ES-I3 (cell line): Measurements from ENCODE around the gene STAT6.

Source experiments
- H3K36me3 ChIP-seq: 2 replicates; pipeline ENCODE4 v1.6.1; 2013; ENCODE audit warnings: mild to moderate bottlenecking, low read length, control low read depth, moderate library complexity; ENCODE audit not compliant: insufficient read depth
- H3K4me1 ChIP-seq: 2 replicates; pipeline ENCODE4 v1.6.1; 2013; ENCODE audit warnings: mild to moderate bottlenecking, control low read depth, low read length; ENCODE audit not compliant: insufficient read depth
- H3K9ac ChIP-seq: 2 replicates; pipeline ENCODE4 v1.6.1; 2013; ENCODE audit warnings: low read depth, mild to moderate bottlenecking, low read length, moderate library complexity
- H3K9me3 ChIP-seq: 2 replicates; pipeline ENCODE4 v1.6.1; 2013; ENCODE audit warnings: mild to moderate bottlenecking, low read length, moderate library complexity; ENCODE audit not compliant: control insufficient read depth, insufficient read depth

Gene STAT6, protein sequence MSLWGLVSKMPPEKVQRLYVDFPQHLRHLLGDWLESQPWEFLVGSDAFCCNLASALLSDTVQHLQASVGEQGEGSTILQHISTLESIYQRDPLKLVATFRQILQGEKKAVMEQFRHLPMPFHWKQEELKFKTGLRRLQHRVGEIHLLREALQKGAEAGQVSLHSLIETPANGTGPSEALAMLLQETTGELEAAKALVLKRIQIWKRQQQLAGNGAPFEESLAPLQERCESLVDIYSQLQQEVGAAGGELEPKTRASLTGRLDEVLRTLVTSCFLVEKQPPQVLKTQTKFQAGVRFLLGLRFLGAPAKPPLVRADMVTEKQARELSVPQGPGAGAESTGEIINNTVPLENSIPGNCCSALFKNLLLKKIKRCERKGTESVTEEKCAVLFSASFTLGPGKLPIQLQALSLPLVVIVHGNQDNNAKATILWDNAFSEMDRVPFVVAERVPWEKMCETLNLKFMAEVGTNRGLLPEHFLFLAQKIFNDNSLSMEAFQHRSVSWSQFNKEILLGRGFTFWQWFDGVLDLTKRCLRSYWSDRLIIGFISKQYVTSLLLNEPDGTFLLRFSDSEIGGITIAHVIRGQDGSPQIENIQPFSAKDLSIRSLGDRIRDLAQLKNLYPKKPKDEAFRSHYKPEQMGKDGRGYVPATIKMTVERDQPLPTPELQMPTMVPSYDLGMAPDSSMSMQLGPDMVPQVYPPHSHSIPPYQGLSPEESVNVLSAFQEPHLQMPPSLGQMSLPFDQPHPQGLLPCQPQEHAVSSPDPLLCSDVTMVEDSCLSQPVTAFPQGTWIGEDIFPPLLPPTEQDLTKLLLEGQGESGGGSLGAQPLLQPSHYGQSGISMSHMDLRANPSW

DNA sequence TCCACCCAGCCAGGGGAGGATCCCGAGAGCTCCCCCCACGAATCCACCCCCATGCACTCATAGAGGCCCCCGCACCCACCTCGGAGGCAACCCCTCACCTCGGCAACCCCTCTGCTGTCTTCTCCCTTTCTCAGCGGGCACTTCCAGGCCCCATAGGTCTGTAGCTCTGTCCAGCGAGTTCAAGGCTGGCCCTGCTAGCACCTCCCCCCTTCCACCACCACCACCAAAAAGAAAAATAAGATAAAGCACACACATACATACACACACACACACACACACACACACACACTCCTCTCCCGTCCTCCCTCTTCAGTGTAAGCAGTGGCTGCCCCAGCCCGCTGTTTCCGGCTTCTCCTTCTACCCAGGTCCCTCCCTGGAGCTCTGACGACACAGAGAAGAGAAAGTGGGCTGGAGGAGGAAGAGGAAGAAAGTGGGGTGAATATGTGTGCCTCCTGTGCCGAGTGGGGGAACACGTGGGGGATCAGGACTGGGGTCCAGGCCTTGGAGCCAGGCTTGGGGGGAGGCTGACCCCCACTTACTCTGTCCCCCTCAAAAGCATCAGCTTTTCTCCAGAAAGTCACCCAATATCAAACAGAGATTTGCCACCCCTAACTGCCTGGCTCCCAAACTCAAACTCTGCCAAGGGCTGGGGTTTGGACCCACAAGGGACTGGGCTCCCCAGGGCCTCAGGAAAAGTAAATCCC lies at the start of gene STAT6:
TSS of gene STAT6 (minus strand) at position 332 of the 704 bp plus-strand sequence. CDS start 3,084 bp downstream, outside the sequence.
- H3K9ac ChIP-seq = peak within 1 kb of the TSS; percentile 69
- no peaks in the 10 kb centered on the region for H3K9me3 ChIP-seq
- 0 out of 2 replicates have a peak, but pooled peaks cover 5% of the 10 kb centered on the region for H3K4me1 ChIP-seq
- no peaks in the 10 kb centered on the region for H3K36me3 ChIP-seq

DNA sequence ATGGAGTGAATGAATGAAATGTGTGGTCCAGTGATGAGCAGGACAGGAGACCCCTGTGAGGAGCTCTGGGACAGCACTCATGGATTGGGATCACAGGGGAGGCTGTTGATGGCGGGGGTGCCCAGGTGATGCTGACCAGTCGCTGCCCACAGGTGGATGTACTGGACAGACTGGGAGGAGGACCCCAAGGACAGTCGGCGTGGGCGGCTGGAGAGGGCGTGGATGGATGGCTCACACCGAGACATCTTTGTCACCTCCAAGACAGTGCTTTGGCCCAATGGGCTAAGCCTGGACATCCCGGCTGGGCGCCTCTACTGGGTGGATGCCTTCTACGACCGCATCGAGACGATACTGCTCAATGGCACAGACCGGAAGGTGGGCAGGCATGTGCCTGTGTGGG lies 49.6 kb upstream of the STAT6 start:
- Histone ChIP-seq H3K9ac (no peak overlapping the region), H3K9me3 (no peaks in the 10 kb centered on the region), H3K36me3 (peaks cover 20% of the 10 kb centered on the region), H3K4me1 (no peaks in the 10 kb centered on the region)

DNA sequence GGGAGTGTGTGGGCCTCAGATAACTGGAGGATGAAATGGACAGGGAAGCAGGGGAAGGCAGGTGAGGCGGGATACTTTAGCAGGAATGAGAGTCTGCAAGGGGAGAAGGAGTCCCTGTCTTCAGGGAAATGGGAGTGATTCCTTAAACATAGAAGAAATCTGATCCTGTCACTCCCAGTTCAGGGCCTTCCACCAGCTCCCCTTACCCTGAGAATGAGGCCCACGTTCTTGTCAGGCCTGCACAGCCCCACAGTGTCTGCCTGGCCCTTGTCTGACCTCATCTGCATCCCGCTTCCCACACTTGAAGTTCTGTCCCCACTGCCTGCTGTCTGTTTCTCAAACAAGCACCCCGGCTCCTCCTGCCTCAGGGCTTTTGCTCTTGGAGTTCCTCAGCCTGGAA lies 48.9 kb upstream of the STAT6 start:
- Histone ChIP-seq H3K36me3 (peaks cover 20% of the 10 kb centered on the region), H3K4me1 (no peaks in the 10 kb centered on the region), H3K9ac (no peak overlapping the region), H3K9me3 (no peaks in the 10 kb centered on the region)

DNA sequence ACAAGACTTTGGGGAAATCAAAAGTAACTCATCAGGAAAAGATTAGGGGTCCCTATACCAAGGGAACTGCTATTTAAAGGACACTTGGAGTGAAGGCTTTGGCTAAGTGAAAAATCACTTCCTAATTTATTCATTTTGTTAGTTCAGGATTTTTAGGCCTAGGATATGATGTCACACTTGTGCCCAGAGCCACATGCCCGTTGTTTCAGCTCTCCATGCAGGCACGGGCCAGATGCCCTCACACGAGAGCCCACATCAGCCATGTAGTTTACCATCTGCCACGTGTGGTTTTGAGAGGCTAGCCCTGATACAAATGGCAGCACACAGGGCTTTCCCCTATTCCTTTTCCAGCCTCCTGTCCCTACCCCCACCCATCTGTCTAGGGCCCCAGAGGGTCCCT lies 48.1 kb upstream of the STAT6 start:
- H3K36me3 ChIP-seq = peaks cover 24% of the 10 kb centered on the region
- no peaks in the 10 kb centered on the region for H3K9me3 ChIP-seq
- H3K9ac ChIP-seq = no peak overlapping the region
- no peaks in the 10 kb centered on the region for H3K4me1 ChIP-seq

DNA sequence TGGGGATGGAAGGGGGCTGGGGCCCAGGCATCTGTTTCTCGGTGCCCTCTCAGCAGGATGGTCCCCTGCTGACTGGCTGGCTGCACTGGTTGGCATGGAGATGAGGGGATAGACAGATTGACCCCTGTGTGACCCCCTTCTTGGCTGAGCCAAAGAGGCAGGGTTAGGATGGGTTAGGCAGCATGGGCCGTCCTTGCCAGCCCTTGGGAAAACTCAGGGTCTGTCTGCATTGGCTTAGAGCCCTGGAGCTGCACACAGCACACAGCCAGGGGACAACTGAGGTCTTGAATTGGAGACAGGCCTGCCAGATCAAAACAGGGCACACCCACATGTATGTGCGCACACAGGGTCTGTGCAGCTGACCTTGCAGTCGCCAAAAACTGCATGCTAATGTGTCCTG lies 47.5 kb upstream of the STAT6 start:
- no peaks in the 10 kb centered on the region for H3K4me1 ChIP-seq
- peaks cover 24% of the 10 kb centered on the region for H3K36me3 ChIP-seq
- no peak overlapping the region for H3K9ac ChIP-seq
- no peaks in the 10 kb centered on the region for H3K9me3 ChIP-seq

DNA sequence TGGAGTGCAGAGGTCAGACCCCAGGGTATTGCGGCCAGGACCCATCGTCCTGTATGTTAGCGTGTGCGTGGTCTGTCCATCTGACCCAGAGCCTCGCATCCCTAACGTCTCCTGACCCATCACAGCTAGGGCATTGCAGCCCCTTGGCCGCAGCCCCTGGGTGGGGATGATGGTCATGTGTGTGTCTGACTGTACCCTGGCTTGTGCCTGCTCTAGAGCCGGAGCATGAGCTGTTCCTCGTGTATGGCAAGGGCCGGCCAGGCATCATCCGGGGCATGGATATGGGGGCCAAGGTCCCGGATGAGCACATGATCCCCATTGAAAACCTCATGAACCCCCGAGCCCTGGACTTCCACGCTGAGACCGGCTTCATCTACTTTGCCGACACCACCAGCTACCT lies 47.0 kb upstream of the STAT6 start:
- H3K9ac ChIP-seq = no peak overlapping the region
- H3K9me3 ChIP-seq = no peaks in the 10 kb centered on the region
- no peaks in the 10 kb centered on the region for H3K4me1 ChIP-seq
- peaks cover 27% of the 10 kb centered on the region for H3K36me3 ChIP-seq

DNA sequence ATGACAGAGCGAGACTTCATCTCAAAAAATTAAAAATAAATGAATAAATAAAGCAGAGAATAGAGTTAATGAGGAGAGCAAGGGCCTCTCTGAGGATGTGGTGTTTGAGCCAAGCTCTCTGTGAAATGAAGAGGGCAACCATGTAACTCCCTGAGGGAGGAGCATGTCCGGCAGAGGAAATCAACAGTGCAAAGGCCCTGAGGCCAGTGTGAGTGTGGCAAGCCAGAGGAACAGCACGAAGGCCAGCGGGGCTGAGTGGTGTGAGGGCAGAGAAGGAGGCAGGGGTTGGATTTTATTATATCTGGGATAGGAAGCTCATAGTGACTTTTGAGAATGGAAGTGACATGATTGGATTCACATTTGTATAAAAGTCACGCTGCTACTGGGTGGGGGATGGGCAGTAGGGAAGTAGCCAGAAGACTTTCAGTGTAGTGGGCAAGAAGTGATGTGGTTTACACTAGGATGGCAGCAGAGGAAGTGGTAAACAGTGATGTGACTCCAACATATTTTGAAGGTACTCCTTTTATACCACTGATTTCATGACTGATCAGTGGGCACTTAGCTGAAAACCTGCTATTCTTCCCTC lies 46.5 kb upstream of the STAT6 start:
- Histone ChIP-seq H3K4me1 (no peaks in the 10 kb centered on the region), H3K9ac (no peak overlapping the region), H3K36me3 (peaks cover 27% of the 10 kb centered on the region), H3K9me3 (no peaks in the 10 kb centered on the region)

DNA sequence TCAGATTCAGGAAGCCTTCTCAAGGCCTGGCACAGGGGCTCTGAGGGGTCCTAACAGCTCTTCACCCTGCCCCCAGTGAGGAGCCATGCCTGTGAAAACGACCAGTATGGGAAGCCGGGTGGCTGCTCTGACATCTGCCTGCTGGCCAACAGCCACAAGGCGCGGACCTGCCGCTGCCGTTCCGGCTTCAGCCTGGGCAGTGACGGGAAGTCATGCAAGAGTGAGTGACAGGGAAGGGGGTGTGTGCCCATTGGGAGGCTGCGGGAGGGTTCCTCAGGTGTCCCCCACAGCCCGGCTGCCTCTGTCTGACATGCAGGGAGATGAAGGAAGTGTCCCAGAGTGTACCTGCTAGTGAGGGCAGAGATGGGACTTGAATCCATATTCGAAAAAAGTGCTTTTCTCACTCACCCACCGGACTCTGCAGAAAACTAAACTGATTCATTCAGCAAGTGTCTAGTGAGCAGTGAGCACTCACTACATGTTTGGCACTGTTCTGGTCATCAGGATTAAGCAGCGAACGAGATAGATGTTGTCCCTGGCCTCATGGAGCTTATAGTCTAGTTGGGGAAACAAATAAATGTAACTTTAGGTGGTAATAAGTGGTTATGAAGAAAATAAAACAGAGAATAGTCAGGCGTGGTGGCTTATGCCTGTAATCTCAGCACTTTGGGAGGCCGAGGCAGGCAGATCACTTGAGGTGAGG lies 45.7 kb upstream of the STAT6 start:
- no peaks in the 10 kb centered on the region for H3K9me3 ChIP-seq
- peaks cover 4% of the 10 kb centered on the region; the same call in 1 of the 2 replicates for H3K4me1 ChIP-seq
- no peak overlapping the region for H3K9ac ChIP-seq
- H3K36me3 ChIP-seq = peaks cover 25% of the 10 kb centered on the region

DNA sequence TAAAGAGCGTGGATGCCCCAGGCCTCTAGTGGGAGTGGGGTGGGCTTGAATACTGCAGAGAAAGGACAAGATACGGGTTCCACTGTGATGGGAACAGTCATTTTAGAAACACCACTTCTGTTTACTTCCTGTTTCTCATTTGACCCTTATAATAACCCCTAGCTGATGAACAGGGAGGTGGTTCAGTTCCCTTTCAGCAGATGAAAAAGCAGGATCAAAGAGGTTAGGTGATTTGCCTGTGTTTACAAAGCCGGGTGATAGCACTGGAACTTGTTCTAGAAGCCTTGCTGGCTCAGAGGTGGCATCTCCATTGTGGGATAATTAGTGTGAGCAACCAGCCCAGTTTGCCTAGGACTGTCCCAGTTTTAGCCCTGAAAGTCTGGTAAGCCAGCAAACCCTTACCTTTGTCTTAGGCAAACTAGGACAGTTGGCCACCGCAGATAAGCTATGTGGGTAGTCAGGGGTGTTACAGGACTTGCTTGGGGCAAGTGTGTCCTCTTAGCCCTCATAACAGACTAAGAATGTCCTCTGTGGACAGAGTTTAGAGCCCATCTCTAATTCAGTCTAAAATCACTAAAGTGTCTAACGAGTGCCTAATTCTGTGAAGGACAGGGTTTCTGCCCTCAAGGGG lies 43.8 kb upstream of the STAT6 start:
- Histone ChIP-seq H3K9me3 (no peaks in the 10 kb centered on the region), H3K4me1 (peaks cover 6% of the 10 kb centered on the region; the same call in 1 of the 2 replicates), H3K36me3 (peaks cover 19% of the 10 kb centered on the region; the same call in 1 of the 2 replicates), H3K9ac (no peak overlapping the region)

DNA sequence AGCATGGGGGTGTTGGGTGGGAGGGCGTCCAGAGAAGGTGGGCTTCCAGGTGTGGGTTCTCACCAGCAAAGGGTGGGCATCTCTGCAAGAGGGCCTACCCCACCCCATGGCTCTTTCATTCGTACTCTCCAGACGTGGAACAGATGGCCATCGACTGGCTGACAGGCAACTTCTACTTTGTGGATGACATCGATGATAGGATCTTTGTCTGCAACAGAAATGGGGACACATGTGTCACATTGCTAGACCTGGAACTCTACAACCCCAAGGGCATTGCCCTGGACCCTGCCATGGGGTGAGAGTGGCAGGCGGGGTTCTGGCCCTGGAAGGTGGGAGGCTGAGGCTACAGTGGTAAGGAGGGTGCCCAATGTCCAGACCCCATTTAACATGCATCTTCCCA lies 42.9 kb upstream of the STAT6 start:
- H3K9me3 ChIP-seq = no peaks in the 10 kb centered on the region
- no peak overlapping the region for H3K9ac ChIP-seq
- peaks cover 6% of the 10 kb centered on the region; the same call in 1 of the 2 replicates for H3K4me1 ChIP-seq
- peaks cover 19% of the 10 kb centered on the region; the same call in 1 of the 2 replicates for H3K36me3 ChIP-seq

DNA sequence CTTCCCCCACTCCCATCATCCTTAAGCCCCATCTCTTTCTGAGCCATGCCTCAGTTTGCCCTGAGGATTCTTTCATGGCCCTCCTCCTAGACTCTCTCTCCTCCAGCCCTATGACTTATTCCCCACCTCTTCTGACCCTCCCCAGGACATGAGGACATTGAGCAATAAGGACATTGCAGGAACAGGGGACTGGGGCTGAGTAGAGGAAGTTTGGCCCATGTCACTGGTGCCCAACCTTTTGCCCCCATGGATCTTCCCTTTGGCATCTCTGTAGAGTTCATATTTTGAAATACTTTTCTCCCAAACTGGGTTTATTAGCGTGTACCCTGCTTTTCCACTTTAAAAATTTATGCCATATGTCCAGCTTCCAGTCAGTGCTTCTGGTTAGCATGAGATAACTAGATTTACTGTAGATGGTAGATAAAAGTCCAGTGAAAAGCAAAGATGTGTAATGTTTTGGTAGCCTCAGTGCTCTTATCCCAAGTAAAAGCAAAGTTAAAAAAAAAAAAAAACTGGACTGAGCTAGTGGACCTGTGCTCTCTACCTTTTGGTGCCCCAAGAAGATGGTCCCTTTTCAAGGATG lies 42.3 kb upstream of the STAT6 start:
- peaks cover 6% of the 10 kb centered on the region; the same call in 1 of the 2 replicates for H3K4me1 ChIP-seq
- H3K36me3 ChIP-seq = peaks cover 17% of the 10 kb centered on the region; the same call in 1 of the 2 replicates
- H3K9me3 ChIP-seq = no peaks in the 10 kb centered on the region

DNA sequence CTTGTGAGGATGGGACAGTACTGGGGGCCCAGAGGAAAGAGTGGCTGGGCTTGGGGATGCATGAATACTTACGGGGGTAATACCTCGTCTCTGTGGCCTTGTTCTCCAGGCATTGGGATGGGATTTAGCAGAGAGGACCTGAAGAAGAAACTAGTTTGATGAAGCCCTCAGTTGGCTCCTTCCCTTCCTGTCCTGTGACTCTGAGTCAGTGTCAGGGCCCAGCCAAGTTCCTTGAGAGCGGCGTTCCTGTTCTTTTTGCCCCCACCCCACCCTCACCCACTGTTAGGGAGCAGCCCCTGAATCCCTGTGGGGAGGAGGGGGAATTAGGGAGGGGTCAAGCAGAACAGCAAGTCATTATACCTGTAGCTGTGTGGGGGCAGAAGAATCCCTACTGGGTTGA lies 41.5 kb upstream of the STAT6 start:
- H3K4me1 ChIP-seq = peaks cover 11% of the 10 kb centered on the region; the same call in 1 of the 2 replicates
- no peaks in the 10 kb centered on the region for H3K9me3 ChIP-seq
- H3K9ac ChIP-seq = no peak overlapping the region
- H3K36me3 ChIP-seq = peaks cover 16% of the 10 kb centered on the region; the same call in 1 of the 2 replicates

More for the DNA sequence above, 42.3 kb upstream of the STAT6 start:
- no peak overlapping the region for H3K9ac ChIP-seq
